Transverse colon (tissue), 4 donors: Measurements from ENCODE around the gene SLC27A4.

Experiments
- POLR2A ChIP-seq: fragments of 450-650 bp; IDR thresholded peaks from one replicate; pipeline ENCODE4 v1.6.1; 2016; ENCODE audit warnings: antibody characterized with exemption, mild to moderate bottlenecking, moderate library complexity
- POLR2AphosphoS5 ChIP-seq, 3 donors: sonication (generic); formaldehyde crosslinking; IDR thresholded peaks; one replicate each; pipeline ENCODE4 v1.6.1; 2016; ENCODE audit warnings: antibody characterized with exemption in 3 of 3
- TF ChIP-seq, protein P1 (sequence below), 5 experiments: fragments of 200-600 bp in 3 of 5; fragments of 450-650 bp in 2 of 5; sonication (generic) in 3 of 5; IDR thresholded peaks; 1 replicate in 2 of 5; 2 replicates in 3 of 5; pipeline ENCODE4 v1.5.1; 2016 to 2017; ENCODE audit warnings: antibody characterized with exemption in 5 of 5, inconsistent platforms in 3 of 5, mild to moderate bottlenecking in 2 of 5, moderate library complexity in 1 of 5

DNA sequence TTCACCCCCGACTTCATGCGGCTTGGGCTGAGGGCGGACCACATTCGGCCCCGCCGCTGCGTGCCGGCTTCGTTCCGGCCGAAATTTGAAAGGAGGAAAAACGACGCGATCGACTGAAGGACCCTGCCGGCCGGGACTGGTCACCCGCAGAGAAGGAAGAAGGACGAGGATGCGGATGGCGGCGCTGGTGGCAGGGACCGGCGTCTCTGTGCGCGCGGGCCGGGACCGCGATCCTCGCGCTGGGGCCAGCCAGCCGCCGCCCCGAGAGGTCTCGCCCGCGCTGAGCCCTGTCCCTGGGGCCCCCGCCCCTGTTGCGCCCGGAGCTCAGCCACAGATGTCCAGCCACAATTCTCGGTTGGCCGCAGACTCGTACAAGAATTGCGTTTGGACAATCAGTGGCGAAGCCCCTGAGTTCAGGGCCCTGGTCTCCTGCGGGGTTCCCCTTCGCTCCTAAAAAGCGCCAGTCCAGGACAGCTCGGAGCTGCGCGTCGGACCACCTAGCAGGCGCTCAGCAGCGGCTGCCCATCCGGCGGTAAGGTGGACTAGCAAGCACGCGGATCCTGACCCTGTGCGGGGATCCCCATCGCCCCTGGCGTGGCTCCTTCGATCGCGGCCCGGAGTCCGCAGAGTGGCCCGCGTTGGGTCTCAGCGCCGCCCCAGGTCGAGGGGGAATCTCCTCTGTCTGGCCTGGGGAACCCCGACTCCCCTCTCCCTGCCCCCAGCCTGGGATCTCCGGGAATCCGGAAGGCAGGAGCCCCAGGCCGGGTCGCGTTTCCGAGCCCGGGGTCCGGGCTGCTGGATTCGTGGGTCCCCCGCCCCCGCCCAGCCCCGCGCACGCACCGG lies 52.2 kb downstream of the SLC27A4 start:
- TF ChIP-seq, protein P1, sequence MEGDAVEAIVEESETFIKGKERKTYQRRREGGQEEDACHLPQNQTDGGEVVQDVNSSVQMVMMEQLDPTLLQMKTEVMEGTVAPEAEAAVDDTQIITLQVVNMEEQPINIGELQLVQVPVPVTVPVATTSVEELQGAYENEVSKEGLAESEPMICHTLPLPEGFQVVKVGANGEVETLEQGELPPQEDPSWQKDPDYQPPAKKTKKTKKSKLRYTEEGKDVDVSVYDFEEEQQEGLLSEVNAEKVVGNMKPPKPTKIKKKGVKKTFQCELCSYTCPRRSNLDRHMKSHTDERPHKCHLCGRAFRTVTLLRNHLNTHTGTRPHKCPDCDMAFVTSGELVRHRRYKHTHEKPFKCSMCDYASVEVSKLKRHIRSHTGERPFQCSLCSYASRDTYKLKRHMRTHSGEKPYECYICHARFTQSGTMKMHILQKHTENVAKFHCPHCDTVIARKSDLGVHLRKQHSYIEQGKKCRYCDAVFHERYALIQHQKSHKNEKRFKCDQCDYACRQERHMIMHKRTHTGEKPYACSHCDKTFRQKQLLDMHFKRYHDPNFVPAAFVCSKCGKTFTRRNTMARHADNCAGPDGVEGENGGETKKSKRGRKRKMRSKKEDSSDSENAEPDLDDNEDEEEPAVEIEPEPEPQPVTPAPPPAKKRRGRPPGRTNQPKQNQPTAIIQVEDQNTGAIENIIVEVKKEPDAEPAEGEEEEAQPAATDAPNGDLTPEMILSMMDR (IDR thresholded peaks at IDR 0.05), result no peak
- no peak for TF ChIP-seq POLR2AphosphoS5 (IDR thresholded peaks at IDR 0.05)
- TF ChIP-seq POLR2A, result no peak
